HG02981 (cell line): ENCODE results near the gene SAV1.
"Not testable (repeated sequence)": the region's sequence is repeated elsewhere in the genome, so short reads cannot be mapped to it uniquely, and the experiment has no call there.

Experiments
- ATAC-seq: cut with Tn5 transposase; IDR thresholded peaks from one replicate; pipeline ENCODE4 v1.9.1; 2021; ENCODE audit warnings: mild to moderate bottlenecking, moderate library complexity; ENCODE audit not compliant: unreplicated experiment

Gene SAV1

DNA sequence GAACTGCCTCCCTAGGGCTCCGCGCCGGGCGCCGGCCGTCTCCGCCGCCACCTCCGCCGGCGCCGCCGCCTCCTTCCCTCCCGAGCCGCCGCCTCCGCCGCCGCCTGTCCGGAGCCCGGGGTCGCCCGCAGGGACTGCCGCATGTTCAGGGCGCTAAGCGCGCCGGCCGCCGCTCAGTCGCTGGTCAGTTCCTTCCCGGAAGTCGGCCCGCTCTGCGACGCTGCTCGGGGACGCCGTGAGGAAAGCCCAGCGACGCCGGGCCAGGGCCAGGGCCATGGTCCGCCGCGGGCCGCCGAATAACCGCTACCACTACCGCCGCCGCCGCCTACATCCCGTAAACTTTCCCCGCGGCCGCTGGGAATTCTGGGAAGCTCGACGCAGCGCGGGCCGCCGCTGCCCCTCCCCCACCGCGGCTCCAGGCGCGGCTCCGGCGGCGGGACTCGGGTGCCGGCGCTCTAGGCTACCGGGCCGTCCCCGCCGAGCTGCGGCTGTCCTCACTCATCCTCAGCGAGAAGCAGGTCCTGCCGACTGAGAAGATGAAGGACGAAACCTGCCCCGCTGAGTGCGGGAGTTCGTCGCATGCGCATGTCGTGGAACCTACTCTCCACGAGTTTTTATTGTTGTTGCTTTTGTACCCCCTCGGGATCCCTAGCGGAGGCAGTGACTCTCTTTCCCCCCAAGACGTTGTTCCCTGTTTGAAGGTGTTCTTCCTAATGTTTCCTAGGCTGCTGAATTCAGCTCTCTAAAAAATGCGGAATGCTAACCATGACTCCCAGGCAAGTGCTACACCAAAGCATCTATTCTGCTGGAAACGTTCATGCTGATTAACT is at the start of gene SAV1:
Gene SAV1 (minus strand): TSS at position 311 of the 830 bp plus-strand sequence. CDS start 339 bp downstream, outside the sequence.
- ATAC-seq, result peak; percentile 49

DNA sequence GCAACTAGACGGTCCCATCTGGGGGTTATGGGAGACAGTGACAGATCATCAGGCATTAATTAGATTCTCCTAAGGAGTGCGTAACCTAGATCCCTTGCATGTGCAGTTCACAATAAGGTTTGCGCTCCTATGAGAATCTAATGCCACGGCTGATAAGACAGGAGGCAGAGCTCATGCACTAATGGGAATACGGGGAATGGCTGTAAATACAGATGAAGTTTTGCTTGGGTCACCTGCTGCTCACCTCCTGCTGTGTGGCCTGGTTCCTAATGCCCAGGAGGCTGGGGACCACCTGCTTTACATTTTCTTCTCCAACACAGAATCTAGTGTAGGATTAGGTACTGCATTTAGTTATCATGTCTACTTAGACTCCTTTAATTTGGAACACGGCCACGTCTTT is 49.7 kb upstream of the SAV1 start:
- ATAC-seq, result no peak

DNA sequence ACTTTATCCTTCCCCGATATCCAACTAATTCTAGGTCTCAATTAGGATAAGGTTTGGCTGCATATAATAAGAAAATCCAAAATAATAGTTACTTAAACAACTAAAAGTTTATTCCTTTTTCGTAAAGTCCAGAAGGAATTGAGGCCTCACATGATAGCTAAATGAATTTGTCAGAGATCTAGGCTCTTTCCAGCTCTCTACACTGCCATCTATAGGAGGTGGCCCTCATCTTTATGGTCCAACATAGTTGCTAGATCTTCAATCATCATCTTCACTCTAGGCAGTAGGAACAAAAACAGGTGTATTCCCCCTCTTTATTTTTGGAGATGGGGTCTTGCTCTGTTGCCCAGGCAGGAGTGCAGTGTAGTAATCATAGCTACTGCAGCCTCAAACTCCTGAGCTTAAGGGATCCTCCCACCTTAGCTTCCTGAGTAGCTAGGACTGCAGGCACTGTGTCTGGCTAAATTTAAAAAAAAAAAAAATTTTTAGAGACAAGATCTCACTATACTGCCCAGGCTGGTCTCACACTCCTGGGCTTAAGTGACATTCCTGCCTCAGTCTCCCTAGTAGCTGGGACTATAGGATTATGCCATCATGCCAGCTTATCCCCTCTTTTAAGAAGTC is 46.5 kb upstream of the SAV1 start:
- no peak for ATAC-seq

DNA sequence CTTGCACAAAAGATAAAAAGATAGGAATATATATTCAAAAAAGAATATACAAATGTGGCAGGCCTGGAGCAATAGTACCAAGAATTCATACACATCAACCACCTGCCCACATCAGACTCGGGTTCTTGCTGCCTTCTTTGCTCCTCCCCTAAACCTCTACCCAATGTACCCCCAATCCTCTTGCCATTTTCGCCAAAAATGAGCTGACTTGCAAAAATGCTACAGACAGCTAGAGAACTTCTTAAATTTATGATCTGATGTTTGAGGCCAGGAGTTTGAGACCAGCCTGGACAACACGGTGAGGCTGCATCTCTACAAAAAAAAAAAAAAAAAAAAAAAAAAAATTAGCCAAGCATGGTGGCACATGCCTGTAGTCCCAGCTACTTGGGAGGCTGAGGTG is 42.9 kb upstream of the SAV1 start:
- ATAC-seq, result no peak

DNA sequence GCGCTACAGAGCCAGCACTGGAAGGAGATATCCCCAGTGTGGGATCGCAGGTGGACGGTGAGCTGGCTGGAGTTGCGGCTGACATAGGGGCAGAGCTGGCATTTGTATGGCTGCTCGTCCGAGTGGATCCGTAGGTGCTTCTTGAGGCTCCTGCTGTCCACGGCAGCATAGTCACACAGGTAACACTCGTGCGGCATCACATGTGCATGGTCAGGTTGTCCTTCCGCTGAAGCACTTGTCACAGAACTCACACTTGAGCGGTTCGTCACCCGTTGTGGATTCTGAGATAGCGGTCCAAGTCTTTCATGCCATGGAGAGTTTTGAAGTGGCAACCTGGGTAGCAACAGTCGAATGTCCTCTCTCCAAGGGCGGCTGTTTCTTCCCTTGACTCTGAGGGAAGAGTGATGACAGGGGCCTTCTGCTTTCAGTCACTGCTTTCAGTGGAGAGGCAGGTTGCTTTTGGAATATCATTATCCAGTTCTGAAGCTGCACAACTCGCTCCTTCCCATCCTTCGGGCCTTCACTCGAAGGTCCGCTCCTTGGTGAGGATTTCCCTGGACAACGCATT is 37.0 kb upstream of the SAV1 start:
- ATAC-seq, result no peak

DNA sequence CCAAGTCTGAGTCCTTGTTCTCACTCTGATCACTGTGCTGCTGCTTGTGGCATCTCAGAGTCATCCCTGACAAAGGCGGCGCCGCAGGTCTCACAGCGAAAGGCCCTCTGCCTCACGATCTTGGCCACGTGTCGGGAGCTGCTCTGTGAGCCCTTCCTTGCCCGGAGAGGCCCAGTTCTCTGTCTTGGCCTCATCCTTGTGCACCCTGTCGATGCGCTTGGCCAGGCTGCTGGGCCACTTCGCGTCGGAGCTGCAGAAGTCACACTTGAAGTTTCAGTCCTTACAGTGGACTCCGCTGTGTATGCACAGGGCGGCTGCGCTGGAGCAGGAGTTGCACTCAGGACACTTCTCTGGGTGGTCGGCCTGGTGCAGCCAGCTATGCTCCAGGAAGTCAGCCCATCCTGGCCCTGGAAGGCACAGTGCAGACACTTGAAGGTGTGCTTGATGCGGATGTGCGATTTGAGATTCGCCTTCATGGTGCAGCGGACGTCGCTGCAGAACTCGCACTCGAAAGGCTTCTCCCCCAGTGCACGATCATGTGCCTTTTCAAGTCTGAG is 36.4 kb upstream of the SAV1 start:
- no peak for ATAC-seq

DNA sequence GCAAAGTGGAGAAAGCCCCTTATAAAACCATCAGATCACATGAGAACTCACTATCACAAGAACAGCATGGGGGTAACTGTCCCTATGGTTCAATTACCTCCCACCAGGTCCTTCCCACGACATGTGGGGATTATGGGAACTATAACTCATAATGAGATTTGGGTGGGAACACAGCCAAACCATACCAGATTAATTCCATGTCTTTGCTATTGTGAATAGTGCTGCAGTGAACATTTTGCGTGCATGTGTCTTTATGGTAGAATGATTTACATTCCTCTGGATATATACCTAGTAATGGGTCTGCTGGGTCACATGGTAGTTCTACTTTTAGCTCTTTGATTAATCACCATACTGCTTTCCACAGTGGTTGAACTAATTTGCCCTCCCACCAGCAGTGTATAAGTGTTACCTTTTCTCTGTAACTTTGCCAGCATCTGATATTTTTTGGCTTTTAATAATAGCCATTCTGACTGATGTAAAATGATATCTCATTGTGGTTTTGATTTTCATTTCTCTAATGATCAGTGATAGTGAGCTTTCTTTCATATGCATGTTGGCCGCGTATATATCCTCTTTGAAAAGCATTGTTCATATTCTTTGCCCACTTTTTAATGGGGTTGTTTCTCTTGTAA is 29.7 kb upstream of the SAV1 start:
- no peak for ATAC-seq

DNA sequence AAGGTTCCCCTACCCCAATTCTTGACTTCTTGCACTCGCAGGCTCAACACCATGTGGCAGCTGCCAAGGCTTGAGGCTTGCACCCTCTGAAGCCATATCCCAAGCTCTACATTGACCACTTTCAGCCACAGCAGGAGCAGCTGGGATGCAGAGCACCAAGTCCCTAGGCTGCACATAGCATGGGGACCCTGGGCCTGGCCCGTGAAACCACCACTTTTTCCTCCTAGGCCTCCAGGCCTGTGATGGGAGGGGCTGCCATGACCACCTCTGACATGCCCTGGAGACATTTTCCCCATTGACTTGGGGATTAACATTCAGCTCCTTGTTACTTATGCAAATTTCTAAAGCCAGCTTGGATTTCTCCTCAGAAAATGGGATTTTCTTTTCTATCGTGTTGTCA is 26.2 kb upstream of the SAV1 start:
- not testable (repeated sequence) for ATAC-seq

DNA sequence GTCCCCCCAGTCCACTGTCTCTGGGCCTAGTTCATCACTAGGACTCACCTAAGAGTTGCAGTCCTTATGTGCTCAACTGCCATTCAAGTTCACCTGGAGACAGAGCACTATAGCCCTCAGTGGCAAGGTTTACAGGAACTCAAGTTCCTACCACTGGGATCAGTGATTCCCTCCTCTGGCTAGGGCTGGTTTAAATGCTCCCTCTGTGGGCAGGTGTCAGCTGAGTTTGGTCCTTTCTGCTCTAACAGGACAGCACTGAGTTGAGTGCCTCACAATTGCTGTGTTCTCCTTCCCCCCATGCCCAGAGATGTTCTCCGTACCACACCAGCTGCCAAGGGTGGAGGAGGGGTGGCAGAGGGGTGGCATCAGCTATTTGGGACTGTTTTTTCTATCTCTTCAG is 20.8 kb upstream of the SAV1 start:
- no peak for ATAC-seq

DNA sequence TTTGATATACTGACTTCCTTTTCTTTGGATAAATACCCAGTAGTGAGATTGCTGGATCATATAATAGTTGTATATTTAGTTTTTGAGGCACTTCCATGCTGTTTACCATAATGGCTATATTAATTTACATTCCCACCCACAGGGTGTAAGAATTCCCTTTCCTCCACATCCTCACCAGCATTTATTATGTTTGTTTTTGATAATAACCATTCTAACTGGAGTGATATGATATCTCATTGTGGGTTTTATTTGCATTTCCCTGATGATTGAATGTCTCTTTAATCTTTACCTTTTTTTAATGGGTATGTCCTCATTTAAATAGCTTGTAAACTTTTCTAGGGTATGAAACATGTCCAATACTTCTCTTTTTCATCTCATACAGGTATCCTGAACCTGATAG is 11.6 kb upstream of the SAV1 start:
- ATAC-seq, result no peak

DNA sequence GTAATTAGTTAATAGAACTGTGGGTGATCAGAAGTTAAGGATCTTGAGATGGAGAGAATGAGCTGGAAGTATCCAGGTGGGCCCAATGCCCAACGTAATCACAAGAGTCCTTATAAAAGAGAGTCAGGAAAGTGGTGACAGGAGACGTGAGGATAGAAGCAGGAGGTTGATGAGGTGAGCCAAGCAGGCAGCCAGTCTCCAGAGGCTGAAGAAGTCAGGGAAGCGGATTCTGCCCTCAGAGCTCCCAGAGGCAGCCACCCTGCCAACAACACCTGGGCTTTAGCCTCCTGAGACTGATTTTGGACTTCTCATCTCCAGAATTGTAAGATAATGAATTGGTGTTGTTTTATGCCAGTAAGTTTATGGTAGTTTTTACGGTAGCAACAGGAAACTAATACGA is 10.1 kb upstream of the SAV1 start:
- ATAC-seq, result no peak

DNA sequence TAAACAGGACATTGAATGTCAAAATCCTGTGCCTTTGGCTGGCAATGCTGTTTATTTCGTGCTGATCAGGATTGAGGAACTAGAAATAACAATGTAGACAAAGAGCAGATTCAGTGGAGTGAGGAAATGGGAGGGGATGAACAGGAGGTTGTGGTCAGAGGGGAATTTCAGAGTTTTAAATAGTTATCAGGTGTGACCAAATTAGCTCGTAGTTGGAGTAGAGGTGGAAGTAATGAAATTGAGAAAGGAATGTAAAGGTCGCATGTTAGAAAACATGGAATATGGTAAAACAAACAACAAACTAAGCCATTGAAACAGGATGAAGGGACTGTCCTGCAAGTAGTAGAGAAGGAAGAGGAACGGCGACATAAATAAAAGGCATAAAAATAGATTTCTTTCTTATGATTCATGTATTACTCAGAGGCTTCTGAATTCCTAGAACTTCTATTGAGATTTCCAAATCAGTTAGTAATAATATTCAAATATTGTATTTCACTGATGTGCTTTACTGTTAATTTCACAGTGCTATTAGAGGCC is 9.5 kb upstream of the SAV1 start:
- peak; percentile 64 for ATAC-seq

DNA sequence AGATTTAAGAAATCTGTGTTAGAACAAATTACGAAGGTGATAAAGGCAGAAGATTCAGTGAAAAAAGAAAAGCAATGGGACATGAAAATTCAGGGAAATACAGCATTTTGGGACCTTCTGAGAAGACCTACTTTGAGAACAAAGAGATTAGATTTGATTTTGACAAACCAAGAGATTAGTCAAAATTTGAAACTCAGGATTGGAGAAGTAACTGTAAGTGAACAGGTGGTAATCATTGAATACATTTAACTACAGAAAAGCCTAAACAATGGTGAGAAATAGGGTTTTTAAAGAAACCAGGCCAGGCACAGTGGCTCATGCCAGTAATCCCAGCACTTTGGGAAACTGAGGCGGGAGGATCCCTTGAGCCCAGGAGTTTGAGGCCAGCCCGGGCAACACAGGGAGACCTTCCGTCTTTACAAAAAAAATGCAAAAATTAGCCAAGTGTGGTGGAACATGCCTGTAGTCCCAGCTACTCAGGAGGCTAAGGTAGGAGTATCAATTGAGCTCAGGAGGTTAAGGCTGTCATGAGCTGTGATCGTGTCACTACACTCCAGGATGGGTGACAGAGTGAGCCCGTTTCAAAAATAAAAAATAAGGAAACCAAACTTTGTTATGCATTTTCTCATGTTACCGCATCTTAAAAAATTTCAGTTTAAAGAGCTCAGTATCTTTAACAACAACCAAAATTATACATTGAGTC is 8.9 kb upstream of the SAV1 start:
- peak; percentile 40 for ATAC-seq

DNA sequence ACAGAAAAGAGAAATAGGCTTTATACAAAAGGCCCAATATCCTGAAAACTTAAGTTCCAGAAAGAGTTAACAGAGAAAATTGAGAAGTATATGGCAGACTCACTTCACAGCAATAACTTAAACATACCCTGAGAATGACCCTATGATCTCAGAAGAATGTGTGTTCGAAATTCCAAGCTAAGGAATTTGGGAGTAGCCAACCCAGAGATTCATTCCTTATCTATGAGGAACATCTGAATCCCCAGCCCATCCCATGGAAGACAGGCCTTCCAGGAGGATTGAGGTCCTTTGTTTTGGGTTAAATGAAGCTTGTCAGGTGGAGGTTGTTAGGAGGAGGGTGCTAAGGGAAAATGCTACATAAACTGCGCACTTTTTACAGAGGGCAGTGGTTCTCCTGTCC is 7.5 kb upstream of the SAV1 start:
- ATAC-seq, result no peak

DNA sequence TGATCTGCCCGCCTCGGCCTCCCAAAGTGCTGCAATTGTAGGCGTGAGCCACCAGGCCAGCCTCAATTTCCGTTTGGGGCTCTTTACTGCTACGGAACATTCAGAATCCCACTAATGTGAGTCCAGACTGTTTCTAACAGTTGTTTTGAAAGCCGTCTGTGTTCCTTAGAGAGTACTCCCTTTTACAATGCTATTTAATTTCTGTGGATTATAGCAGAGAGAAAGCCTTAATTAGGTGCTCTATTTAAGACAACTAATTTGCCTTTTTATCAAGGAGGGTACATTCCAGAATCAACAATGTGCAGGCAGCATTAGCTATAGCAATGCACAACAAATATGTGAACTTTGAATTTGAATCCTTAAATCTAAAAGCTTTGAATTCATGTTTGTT is 2.8 kb upstream of the SAV1 start:
- ATAC-seq, result no peak

DNA sequence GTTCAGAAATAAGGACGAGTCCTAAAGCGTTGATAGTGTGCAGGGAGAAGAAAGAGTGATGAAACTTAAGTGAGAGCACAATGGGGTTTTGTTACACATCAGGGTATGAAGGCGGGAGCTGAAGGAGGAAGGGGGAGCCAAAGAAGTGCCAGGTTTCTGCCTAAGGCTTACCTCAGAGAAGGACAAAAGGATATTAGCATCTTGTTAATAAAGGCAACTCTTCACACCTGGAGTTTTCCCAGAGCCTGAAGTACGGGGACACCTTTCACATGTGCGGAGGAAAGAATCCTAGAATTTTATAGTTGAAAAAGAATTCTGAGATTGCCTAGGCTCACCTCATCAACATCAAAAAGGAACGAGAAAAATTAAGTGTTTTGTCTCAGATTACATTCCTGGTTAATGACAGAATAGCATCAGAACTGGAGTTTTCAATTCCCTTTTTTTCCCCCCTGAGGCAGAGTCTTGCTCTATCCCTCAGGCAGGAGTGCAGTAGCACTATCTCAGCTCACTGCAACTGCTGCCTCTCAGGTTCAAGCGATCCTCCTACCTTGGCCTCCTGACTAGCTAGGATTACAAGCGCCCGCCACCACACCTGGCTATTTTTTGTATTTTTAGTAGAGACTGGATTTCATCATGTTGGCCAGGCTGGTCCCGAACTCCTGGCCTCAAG is 2.2 kb upstream of the SAV1 start:
- no peak for ATAC-seq

DNA sequence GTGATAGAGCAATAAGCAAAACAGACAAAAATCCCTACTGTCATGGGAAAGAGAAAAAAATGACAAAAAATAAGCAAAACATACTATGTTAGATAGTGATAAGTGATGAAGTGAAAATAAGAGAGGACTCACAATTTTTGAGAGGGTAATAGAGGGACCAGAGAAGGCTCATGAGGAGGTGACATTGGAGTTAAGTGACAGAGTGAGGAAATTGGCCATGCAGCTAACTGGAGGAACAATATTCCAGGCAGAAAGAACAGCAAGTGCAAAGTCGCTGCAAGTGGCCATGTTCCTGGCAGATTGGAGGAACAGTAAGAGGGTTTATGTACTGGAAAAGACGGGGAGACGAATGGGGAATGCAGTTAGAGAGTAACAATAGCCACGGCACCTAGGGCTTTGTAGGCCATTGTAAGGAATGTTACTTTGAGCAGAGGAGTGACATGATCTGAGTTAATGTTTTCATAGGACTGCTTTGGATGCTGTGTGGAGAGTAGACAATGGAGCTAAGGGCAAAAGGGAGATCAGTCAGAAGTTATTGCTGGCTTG is 1.4 kb upstream of the SAV1 start:
- ATAC-seq, result no peak

DNA sequence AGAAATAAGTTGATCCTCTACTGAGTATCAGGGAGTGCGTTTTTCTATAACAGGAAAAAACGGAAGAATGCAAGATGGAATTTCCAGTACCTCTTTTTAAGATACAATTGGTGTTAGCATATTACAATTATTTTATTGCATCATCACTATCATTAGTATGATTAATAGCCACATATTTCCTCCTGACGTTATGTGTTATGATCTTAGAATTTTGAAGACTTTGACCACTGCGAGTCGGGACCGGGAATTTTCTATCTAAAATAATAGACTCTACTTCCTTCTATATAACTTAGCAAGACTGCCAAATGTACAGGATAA is 679 bp upstream of the SAV1 start:
- ATAC-seq, result no peak

DNA sequence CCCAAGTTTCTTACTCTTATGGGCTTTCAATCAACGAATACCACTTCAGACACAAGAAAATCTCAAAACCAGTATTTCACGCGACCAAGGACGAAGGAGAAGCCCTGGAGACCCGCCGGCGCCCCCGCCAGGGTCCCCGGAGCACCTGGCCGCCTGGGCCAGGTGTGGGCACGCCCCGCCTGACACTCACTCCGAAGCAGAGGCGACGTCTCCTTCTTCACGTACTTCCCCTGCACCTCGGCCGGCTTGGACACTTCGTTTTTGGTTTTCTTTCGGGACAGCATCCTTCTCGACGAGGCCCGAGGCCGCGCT is 466 bp downstream of the SAV1 start:
- peak; percentile 47 for ATAC-seq
